Liver (tissue), 3 donors: Measurements from ENCODE around the gene ANKRD28.

ENCODE experiments used
- ATF3 ChIP-seq: IDR thresholded peaks from 2 replicates; pipeline ENCODE4 v1.6.1; 2016; ENCODE audit warnings: antibody characterized with exemption
- CTCF ChIP-seq: fragments of 150-350 bp; IDR thresholded peaks from 2 replicates; pipeline ENCODE4 v1.5.1; 2017; ENCODE audit warnings: improper control_type of control experiment, low read depth, low read length; ENCODE audit not compliant: missing input control
- EGR1 ChIP-seq, 2 donors: IDR thresholded peaks; 2 replicates each; pipeline ENCODE4 v1.6.1; 2016 to 2018; ENCODE audit warnings: antibody characterized with exemption in 2 of 2, low read depth in 2 of 2
- FOXA2 ChIP-seq: IDR thresholded peaks from 2 replicates; pipeline ENCODE4 v1.6.1; 2016; ENCODE audit warnings: antibody characterized with exemption
- GABPA ChIP-seq, 2 donors: IDR thresholded peaks in 1 of 2; conservative IDR thresholded peaks in 1 of 2; 2 replicates each; pipeline ENCODE4 v1.6.1; 2016; ENCODE audit warnings: antibody characterized with exemption in 2 of 2, mild to moderate bottlenecking in 1 of 2, moderate library complexity in 1 of 2
- MAX ChIP-seq: IDR thresholded peaks from 2 replicates; pipeline ENCODE4 v1.6.1; 2016; ENCODE audit warnings: antibody characterized with exemption
- NR2F2 ChIP-seq: IDR thresholded peaks from 2 replicates; pipeline ENCODE4 v1.6.1; 2016; ENCODE audit warnings: antibody characterized with exemption
- RAD21 ChIP-seq, 2 donors: IDR thresholded peaks; 2 replicates each; pipeline ENCODE4 v1.6.1; 2016; ENCODE audit warnings: antibody characterized with exemption in 2 of 2, mild to moderate bottlenecking in 2 of 2
- REST ChIP-seq: IDR thresholded peaks from 2 replicates; pipeline ENCODE4 v1.6.1; 2016; ENCODE audit warnings: antibody characterized with exemption, mild to moderate bottlenecking
- SP1 ChIP-seq: IDR thresholded peaks from 2 replicates; pipeline ENCODE4 v1.6.1; 2018; ENCODE audit warnings: antibody characterized with exemption, mild to moderate bottlenecking
- TAF1 ChIP-seq: conservative IDR thresholded peaks from 2 replicates; pipeline ENCODE4 v1.6.1; 2016; ENCODE audit warnings: antibody characterized with exemption, mild to moderate bottlenecking
- YY1 ChIP-seq: IDR thresholded peaks from 2 replicates; pipeline ENCODE4 v1.6.1; 2016; ENCODE audit warnings: antibody characterized with exemption, mild to moderate bottlenecking
- ZBTB33 ChIP-seq: IDR thresholded peaks from 2 replicates; pipeline ENCODE4 v1.6.1; 2016; ENCODE audit warnings: antibody characterized with exemption
- donor health status: healthy.
- donor health status: healthy.

GRCh38 chr3:15808679-15809310 lies 11.0 kb upstream of the ANKRD28 start:
- TF ChIP-seq CTCF (no peak), YY1 (no peak), ATF3 (no peak), FOXA2 (no peak), RAD21 (IDR thresholded peaks at IDR 0.05) (no peak), GABPA (IDR thresholded peaks at IDR 0.05 in 1 of 2, conservative IDR thresholded peaks at IDR 0.05 in 1 of 2) (no peak), TAF1 (no peak), REST (no peak), MAX (no peak), ZBTB33 (no peak), SP1 (no peak), EGR1 (IDR thresholded peaks at IDR 0.05; ENCODE audit: low read depth in 2 of 2) (no peak), NR2F2 (no peak)
